ENCODE results near the gene PNPLA2.

PNPLA2 gene

GRCh38 chr11:873706-874105, 55.0 kb downstream of the PNPLA2 start:
- no peak for DNase-seq (ENCODE audit: low read depth in 3 of 3)
